CD4-positive, alpha-beta T cell treated with Interleukin-12 subunit alpha and Interleukin-12 subunit beta, for 1 hour (primary cell): ENCODE results near the gene APOH.
"Not testable (repeated sequence)": the region's sequence is repeated elsewhere in the genome, so short reads cannot be mapped to it uniquely, and the experiment has no call there.

Source experiments
- DNase-seq: peaks from one replicate; pipeline ENCODE4 v3.0.0-alpha.2; 2020

APOH gene, protein sequence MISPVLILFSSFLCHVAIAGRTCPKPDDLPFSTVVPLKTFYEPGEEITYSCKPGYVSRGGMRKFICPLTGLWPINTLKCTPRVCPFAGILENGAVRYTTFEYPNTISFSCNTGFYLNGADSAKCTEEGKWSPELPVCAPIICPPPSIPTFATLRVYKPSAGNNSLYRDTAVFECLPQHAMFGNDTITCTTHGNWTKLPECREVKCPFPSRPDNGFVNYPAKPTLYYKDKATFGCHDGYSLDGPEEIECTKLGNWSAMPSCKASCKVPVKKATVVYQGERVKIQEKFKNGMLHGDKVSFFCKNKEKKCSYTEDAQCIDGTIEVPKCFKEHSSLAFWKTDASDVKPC

DNA sequence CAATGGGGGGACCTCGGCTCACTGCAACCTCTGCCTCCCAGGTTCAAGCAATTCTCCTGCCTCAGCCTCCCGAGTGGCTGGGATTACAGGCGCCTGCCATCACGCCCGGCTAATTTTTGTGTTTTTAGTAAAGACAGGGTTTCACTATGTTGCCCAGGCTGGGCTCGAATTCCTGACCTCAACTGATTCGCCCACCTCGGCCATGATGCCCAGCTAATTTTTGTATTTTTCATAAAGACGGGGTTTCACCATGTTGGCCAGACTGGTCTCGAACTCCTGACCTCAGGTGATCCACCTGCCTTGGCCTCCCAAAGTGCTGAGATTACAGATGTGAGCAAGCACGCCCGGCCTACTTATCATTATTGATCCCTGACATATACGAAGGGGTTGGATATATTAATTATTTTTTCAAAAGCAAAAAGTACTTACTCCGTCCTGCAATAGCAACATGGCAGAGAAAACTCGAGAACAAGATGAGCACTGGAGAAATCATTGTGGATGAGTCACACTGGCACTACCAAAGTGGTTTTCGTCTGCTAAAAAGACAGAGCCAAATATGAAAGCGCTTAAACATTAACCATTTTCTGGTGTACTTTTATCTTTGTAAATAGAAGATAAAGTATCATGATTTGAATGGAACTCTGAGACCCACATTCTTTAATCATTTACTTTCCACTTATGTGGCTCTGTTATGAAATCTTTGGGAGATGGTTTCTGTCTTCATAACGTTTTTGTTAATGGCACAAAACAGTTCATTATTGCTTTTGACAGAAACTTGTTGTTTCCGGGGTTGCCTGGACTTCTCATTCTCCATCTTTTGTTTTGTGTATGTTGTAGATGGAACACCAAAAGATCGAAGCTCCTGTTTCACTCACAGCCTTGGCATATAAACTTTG, at the start of gene APOH:
Gene APOH (minus strand): TSS at position 529 of the 896 bp plus-strand sequence. CDS start 36 bp downstream, at position 493.
- no peak for DNase-seq

DNA sequence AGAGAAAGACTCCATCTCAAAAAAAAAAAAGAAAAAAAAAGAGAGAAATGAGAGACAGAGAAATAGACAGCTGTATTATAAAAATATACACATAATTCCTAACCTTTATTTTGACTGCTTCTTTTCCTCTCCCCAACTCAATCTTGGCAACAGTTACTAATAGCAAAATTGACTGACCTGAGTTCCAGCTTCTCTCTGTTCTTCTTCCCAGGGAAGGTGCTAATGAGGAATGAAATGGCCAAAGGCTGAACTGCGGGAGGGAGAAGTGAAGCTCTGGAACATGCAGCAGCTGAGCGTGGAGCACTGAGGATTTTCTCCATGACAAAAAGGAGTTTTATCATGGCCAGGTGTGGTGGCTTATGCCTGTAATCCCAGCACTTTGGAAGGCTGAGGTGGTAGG, 48.0 kb upstream of the APOH start:
- DNase-seq = no peak

DNA sequence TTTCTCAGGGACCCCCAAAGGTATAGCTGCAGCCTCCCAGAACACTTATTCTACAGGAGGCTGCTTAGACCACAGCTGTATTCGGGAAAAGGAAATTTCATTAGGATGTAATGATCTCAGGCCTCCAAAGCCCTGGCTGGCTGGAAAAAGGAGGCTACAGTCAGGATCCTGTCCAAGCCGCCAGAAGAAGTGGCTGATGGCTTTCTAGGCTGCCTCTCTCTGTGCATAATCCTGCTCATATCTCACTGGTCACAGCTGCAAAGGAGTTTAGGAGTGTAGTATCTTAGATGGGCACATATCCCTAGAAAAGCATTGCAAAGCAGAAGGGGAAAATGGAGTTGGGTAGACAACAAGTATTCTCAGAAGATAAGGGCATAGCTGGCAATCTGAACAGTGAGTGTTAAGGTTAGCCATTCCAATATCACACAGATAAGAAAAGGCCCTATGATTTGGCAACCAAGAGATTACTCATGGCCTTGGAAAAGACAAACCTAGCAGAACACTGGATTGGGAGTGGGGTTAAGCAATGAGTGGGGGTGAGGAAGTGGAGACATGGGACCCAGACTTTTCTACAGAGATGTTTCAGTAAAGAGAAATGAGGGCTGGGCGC, 47.2 kb upstream of the APOH start:
- no peak for DNase-seq

DNA sequence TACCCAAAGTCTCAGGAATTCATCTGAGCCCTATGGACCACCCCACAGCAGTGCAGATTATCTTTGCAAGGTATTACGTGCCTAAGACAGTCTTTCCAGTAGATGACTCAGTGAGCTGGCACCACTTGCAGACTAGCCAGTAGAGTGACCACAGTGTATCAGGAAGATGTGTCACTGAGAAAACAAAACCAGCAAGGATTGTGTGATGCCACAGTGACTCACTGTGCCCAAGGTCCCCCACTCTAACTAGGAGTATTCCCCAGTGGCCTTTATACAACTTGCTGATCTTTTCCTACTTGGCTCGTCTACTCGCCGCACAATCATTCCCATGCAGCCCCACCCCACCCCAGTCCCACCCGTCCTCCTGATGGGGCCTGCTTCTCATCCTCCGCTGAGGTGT, 46.4 kb upstream of the APOH start:
- no peak for DNase-seq

DNA sequence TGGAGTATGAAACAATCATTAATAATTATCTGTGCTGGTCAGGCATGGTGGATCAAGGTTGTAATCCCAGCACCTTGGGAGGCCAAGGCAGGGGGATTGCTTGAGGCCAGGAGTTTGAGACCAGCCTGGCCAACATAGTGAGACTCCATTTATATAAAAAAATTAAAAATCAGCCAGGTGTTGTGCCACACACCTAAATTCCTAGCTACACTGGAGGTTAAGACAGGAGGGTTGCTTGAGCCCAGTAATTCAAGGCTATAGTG, 44.3 kb upstream of the APOH start:
- no peak for DNase-seq

DNA sequence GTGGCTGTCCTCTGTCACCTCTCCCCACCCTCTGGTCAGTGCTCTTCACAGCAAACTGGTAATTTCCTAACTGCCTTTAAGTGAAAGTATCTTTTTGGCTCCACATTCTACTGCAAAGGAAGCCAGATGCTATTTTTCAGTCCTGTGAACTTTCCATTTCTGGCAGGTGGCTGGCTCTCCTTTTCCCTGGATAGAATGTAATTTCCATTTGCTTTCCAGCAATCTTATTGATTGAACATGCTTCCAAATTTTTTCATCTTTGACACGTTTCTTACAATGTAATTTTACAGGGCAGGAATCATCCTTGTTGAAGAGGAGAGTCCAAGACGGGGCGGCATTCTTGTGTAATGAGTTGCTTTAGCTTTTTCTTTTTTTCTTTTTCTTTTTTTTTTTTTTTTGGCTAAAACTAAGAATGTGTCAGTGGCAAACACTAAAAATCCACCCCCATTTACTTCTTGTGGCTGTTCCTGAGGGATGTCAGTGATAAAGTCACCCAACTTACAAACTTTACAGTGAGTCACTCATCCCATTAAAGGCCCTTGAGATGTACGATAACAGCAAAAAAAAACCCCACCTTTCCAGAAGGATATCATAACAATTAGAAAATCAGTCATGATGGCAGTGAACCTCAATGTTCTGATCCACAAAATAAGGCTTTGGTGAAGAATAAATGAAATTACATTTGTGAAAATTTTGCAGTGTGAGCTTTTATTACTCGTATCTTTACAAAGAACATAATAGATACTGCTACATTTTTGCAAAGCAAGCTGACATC, 43.8 kb upstream of the APOH start:
- DNase-seq = no peak

DNA sequence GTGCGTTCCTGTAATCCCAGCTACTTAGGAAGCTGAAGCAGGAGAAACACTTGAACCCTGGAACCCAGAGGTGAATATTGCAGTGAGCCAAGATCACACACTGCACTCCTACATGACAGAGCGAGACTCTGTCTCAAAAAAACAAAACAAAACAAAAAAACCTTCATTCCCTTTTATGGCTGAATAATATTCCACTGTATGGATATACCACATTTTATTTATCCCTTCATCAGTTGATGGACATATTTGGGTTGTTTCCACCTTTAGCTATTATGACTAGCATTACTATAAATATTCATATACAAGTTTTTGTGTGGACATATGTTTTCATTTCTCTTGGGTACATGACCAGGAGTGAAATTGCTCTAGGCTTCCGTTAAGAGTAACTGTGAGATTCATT, 42.3 kb upstream of the APOH start:
- no peak for DNase-seq

DNA sequence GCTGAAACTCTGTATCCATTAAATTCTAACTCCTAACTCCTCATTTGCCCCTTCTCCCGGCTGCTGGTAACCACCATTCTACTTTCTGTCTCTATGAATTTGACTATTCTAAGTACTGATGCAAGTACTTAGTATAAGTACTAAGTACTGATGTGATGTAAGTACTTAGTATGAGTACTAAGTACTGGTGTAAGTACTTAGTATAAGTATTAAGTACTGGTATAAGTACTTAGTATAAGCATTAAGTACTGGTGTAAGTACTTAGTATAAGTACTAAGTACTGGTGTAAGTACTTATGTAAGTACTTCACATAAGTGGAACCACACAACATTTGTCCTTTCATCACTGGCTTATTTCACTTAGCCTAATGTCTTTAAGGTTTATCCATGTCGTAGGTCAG, 40.9 kb upstream of the APOH start:
- DNase-seq = no peak

DNA sequence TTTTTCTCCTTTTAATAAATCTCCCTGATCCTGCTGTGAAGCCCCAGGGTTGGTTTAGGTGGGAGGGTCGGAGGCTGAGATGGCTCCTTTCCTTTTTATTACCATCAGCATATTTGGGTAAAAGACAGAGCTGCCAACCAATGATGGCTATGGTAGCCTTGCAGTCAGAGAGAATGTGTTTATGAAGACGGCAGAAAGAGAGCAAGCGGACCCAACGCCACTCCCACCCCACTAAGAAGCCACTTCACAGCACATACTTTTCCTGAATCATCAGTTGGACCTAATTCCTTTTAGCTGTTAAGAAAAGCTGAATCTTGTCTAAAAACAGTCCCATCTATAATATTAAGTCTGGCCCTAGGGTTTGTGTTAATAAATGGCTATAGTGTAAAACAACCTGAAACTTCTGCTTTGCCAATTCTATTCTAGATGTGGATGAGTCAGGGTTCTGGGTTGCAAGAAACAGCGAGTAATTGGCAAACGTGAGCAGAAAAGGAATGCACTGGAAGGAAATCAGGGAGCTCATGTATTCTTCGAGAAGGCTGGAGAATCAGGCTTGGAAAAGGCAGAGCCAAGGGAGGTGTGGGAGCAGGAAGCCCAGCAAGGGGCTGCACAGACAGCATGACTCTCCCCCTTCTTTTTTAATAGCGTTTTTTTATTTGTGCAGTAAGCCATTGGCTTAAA, 39.2 kb upstream of the APOH start:
- no peak for DNase-seq

DNA sequence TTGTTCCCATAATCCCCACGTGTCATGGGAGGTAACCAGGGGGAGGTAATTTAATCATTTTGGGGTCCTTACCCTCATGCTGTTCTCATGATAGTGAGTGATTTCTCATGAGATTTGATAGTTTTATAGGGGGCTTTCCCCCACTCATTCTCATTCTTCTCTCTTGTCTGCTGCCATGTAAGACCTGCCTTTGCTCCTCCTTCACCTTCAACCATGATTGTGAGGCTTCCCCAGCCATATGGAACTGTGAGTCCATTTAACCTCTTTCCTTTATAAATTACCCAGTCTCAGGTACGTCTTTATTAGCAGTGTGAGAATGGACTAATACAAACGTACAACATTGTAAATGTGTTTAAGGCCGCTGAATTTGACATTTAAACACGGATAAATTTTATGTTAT, 35.5 kb upstream of the APOH start:
- DNase-seq = no peak

DNA sequence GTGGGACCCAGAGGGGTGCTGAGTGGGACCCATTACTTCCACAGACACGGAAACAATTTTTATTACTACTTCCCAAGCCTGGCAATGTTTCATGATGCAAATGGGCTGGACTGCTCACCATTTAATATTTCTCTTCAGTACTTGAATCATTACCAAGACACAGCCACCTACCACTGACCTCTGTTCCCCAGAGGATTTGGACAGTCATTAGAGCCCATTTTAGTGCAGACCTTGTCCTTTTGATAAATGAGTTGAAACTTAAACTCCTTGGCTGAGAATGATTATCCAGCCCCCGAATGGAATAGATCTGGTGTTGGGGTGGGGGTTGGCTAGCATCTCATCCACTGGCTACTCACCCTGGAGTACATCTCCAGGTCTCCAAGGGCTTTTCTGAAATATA, 33.6 kb upstream of the APOH start:
- DNase-seq = no peak

DNA sequence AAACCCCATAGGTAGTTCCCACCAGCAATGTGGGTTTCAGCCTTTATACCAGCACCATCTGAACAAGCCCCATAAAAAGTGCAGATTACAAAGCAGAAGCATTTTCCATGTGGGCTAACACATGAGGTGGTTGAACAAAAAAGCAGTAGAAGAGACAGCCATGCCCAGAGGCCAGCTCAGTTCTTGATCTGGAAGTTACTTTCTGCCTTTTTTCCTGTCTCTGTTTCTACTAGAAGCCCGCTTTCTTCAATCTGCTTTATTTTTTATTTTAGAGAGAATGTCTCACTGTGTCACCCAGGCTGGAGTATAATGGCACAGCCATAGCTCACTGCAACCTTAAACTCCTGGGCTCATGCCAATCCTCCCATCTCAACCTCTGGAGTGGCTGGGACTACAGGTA, 31.5 kb upstream of the APOH start:
- DNase-seq = no peak

DNA sequence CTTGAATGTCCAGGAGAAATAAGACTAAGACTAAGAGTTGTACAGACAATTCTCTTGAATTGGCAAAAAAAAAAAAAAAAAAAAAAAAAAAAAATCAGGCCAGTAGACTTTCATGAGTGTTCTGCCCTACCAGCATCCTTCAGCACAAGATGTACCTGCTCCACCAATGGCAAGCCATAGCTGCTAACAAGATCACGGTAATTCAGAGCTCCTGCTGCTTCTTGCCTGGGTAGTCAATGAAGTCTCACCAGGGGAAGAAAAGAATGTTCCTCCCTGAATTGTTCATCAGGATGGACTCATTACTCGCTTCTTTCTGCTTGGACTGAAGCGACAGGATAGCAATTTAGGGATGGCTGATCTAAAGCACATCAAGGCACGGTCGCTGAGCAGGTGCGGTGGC, 31.1 kb upstream of the APOH start:
- DNase-seq = no peak

DNA sequence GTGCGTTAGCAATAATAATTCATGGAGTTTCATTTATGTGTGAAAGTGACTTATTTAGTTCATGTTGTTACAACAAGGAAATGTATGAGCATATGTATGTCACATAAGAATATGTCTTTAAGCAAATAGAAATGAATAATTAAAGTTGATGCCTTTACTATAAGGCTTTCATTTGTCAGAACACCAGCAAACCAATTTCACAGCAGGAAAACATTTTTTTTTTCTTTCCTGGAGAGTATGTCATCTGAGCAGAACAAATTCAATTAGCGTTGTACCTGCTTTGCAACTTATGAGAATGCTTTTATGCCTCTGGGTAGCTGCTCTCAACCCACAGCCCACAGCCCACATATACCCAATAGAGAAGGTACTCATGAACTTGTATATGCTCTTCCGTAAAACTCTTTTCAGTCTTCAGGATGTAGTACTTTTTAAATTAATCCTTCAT, 26.3 kb upstream of the APOH start:
- peak; percentile 10 for DNase-seq

DNA sequence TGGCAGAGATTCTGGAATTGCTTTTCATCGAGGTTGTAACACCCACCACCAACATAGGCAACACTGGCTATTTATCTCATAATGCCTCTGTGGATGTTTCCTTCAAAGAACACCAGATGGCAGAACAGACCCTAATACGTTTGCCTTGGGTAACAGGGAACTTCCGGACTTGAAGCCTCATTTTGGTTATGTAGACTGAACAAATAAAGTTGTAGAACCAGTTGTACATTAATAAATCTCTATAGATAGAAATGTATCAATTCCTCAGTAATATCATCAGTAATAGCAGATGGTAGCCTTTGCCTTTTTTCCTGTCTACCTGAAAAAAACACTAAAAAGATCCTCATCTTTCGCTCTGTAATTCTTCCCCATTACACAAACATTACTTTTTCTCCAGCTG, 25.9 kb upstream of the APOH start:
- peak; percentile 76 for DNase-seq

DNA sequence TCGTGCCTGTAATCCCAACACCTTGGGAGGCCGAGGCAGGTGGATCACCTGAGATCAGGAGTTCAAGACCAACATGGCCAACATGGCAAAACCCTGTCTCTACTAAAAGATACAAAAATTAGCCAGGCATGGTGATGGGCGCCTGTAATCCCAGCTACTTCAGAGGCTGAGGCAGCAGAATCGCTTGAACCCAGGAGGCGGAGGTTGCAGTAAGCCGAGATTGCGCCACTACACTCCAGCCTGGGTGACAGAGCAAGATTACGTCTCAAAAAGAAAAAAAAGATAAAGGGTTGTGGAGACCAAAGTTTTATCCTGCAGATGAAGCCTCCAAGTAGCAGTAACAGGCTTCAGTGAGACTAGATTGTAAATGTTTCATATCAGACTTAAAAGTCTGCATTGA, 24.2 kb upstream of the APOH start:
- DNase-seq = not testable (repeated sequence)

DNA sequence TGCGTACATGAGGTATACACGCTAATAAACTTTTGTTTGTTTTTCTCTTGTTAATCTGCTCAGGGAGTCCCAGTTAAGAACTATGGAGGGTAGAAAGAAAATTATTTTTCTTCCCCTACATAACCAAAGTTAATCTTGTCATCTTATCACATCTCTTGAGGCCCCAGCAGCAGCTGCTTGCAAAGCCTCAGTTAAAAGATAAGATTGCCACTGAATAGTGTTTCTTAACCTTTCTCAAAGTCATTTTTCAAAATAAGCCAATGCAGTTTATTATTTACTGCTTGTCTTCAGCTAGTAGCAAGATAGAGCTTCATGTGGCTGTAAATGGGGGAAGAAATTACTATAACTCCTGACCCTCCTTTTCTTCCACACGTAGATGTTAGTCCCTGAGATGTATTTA, 21.5 kb upstream of the APOH start:
- no peak for DNase-seq

DNA sequence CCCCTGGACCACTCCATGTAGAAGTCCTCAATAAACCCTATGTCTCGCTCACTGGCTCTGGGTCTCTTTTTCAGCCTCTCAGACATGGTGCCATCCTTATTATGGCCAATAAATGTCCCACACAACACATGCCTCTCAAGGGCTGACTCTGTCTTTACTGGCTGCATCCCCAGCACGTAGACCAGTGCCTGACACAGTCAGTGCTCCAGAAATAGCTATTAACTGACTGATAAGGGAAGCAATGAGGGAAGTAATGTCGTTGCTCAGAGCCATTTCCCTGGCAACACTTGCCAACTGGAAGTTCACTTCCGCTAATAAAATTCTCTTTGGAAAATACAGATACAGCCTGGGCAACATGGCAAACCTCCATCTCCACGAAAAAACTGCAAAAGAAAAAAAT, 19.1 kb upstream of the APOH start:
- DNase-seq = no peak

DNA sequence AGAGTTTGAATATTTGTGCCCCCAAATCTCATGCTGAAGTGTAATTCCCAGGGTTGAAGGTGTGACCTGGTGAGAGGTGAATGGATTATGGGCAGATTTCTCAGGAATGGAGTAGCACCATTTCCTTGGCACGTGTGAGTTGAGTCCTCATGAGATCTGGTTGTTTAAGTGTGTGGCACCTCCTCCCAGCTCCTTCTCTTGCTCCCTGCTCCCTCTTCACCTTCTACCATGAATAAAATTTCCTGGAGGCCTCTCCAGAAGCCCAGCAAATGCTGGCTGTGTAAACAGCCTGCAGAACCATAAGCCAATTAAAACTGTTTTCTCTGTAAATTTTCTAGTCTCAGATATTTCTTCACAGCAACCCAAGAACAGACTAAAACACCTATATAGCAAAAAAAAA, 12.6 kb upstream of the APOH start:
- no peak for DNase-seq

DNA sequence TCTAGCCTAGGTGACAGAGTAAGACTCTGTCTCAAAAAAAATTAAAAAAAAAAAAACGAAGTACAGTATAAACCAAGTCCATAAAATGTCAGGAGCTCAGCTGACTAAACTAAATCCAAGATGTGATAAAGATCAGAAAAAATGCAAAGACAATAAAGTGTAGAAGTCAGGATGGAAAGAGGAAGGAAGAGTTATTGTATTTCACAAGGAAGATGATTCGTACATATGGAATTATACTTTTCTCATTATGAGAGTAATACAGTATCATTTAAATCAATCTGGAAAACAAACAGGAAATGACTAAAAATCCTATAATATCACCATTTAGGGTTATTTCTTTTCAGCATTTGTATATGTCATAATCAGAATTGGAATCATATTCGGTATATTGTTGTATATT, 11.4 kb upstream of the APOH start:
- no peak for DNase-seq

DNA sequence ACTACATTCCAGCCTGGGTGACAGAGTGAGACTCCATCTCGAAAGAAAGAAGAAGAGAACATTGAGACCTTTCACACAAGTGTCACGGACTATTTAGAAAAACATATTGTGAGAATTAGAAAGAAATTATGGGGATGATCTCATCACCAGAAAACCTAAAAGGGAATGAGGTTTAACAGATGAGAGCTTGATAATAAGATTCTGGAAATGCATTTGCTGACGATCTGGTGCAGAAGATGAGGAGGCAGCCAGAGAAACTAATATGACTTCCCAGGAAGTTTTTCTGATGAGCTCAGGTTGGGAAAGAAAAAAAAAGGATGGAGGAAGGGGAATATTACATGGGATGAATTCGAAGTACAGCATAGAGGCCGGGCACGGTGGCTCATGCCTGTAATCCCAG, 10.8 kb upstream of the APOH start:
- no peak for DNase-seq

DNA sequence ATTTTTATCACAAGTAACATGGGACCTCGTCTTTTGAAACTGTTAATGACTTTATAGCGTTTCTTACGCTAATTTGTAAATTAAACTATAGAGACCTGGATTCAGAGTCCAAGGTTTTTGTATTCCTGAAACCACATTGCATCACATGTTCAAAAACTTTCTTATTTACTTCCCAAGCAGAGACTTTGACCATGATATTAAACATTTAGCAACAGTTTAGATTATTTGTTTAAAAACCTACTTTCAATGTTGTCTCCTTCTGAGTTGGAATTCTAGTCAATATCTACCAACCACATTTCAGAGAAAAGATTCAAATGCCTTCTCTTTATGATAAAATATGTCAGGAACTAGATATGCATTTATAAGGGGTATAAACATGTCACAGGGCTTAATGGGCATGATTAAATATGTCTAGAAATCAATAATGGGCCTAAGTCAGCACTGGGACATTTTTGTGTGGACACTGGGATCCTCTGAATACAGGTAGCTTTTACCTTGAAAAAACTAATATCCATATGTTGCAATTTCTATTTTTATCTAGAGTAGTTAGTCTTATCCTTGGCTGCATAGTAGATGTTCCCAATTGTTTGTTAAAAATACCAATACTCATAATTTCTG, 6.3 kb upstream of the APOH start:
- DNase-seq = no peak
